ENCODE measurements around the gene HLX.

GRCh38 chr1:220888417-220888986, 9.3 kb downstream of the HLX start:
- TF ChIP-seq RAD21 (CRISPR knock-in tag; IDR thresholded peaks at IDR 0.05) (no peak), POLR2A (IDR thresholded peaks at IDR 0.05; ENCODE audit: insufficient read depth in 1 of 2, low read depth in 2 of 2, low read length in 2 of 2) (no peak), PLRG1 (conservative IDR thresholded peaks at IDR 0.05) (no peak), CTCF (CRISPR knock-in tag; IDR thresholded peaks at IDR 0.05) (no peak), SOX13 (IDR thresholded peaks at IDR 0.05) (no peak), SOX13 (CRISPR knock-in tag; conservative IDR thresholded peaks at IDR 0.05 in 1 of 2, IDR thresholded peaks at IDR 0.05 in 1 of 2) (no peak), ZBTB49 (CRISPR knock-in tag; IDR thresholded peaks at IDR 0.05; ENCODE audit: borderline replicate concordance) (no peak), SUZ12 (IDR thresholded peaks at IDR 0.05; ENCODE audit: low read depth, low read length) (no peak), ZBTB44 (CRISPR knock-in tag; IDR thresholded peaks at IDR 0.05) (no peak), XRCC5 (optimal IDR thresholded peaks at IDR 0.05; ENCODE audit: low read length) (no peak), ZNF562 (CRISPR knock-in tag; IDR thresholded peaks at IDR 0.05; ENCODE audit: borderline replicate concordance) (no peak), PBX3 (CRISPR knock-in tag; IDR thresholded peaks at IDR 0.05; ENCODE audit: borderline replicate concordance) (no peak)

Data from HepG2 (cell line).